ENCODE data around the gene NKAPL. TPM values are rescaled to one million over a fixed set of nuclear protein-coding genes. Genes with fewer than 3 reads are reported as not detected.

Gene NKAPL
- total RNA-seq, 3 donors from 2014 or later, result 1.6 to 2.9 (median 2.3) TPM

GRCh38 chr6:28267695-28268059, 8.6 kb downstream of the NKAPL start:
- H3K36me3 ChIP-seq, result no peaks in the 10 kb centered on the region
- H3K27me3 ChIP-seq, result no peaks in the 10 kb centered on the region
- peak overlapping the region; percentile 74 to 90 (median 75) for H3K4me3 ChIP-seq
- TF ChIP-seq POLR2A (IDR thresholded peaks at IDR 0.05), result no peak
- TF ChIP-seq, protein P1, sequence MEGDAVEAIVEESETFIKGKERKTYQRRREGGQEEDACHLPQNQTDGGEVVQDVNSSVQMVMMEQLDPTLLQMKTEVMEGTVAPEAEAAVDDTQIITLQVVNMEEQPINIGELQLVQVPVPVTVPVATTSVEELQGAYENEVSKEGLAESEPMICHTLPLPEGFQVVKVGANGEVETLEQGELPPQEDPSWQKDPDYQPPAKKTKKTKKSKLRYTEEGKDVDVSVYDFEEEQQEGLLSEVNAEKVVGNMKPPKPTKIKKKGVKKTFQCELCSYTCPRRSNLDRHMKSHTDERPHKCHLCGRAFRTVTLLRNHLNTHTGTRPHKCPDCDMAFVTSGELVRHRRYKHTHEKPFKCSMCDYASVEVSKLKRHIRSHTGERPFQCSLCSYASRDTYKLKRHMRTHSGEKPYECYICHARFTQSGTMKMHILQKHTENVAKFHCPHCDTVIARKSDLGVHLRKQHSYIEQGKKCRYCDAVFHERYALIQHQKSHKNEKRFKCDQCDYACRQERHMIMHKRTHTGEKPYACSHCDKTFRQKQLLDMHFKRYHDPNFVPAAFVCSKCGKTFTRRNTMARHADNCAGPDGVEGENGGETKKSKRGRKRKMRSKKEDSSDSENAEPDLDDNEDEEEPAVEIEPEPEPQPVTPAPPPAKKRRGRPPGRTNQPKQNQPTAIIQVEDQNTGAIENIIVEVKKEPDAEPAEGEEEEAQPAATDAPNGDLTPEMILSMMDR (IDR thresholded peaks at IDR 0.05), result no peak
- TF ChIP-seq POLR2AphosphoS5 (IDR thresholded peaks at IDR 0.05), result no peak
- DNase-seq (ENCODE audit: low spot score in 2 of 2), result no peak
- H3K27ac ChIP-seq, result peak overlapping the region; percentile 91 to 96
- H3K4me1 ChIP-seq, result peaks cover 0 to 9% of the 10 kb centered on the region in 2 donors
- intact Hi-C loops (cut with DNase I; ENCODE audit: low total_unique reads), result no loop called here
- no peaks in the 10 kb centered on the region for H3K9me3 ChIP-seq

DNA sequence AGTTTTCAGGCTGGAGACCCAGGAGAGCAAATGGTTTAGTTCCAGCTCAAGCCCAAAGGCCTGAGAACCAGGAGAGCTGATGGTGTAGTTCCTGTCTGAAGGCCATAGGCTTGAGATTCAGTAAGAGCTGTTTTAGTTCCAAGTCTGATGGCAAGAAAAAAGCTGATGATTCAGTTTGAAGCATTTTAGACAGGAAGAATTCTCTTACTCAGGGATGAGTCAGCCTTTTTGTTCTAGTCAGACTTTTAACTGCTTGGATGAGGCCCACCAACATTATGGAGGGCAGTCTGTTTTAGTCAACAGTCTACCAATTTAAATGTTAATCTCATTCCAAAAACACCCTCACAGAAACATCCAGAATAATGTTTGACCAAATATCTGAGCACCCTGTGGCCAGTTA, 10.4 kb downstream of the NKAPL start:
- Histone ChIP-seq H3K4me1 (peaks cover 0 to 9% of the 10 kb centered on the region in 2 donors), H3K4me3 (no peak overlapping the region), H3K27ac (no peak overlapping the region), H3K9me3 (no peaks in the 10 kb centered on the region), H3K36me3 (no peaks in the 10 kb centered on the region), H3K27me3 (no peaks in the 10 kb centered on the region)
- TF ChIP-seq POLR2AphosphoS5 (IDR thresholded peaks at IDR 0.05) (no peak), POLR2A (IDR thresholded peaks at IDR 0.05) (no peak)
- TF ChIP-seq, protein P1 (IDR thresholded peaks at IDR 0.05), result no peak
- DNase-seq (ENCODE audit: low spot score in 2 of 2), result no peak
- intact Hi-C loops (cut with DNase I; ENCODE audit: low total_unique reads), result no loop called here

GRCh38 chr6:28274888-28275287, 15.8 kb downstream of the NKAPL start:
- Histone ChIP-seq H3K4me1 (no peaks in the 10 kb centered on the region), H3K27me3 (no peaks in the 10 kb centered on the region), H3K9me3 (no peaks in the 10 kb centered on the region), H3K27ac (no peak overlapping the region), H3K4me3 (no peak overlapping the region), H3K36me3 (no peaks in the 10 kb centered on the region)
- intact Hi-C loops (cut with DNase I; ENCODE audit: low total_unique reads), result loop anchor here (10.0 kb wide), 1 partner anchor 750 kb away; no protein-coding TSS in a partner anchor
- TF ChIP-seq POLR2AphosphoS5 (IDR thresholded peaks at IDR 0.05), result no peak
- TF ChIP-seq POLR2A (IDR thresholded peaks at IDR 0.05), result no peak
- TF ChIP-seq, protein P1 (IDR thresholded peaks at IDR 0.05), result no peak
- no peak for DNase-seq (ENCODE audit: low spot score in 2 of 2)

DNA sequence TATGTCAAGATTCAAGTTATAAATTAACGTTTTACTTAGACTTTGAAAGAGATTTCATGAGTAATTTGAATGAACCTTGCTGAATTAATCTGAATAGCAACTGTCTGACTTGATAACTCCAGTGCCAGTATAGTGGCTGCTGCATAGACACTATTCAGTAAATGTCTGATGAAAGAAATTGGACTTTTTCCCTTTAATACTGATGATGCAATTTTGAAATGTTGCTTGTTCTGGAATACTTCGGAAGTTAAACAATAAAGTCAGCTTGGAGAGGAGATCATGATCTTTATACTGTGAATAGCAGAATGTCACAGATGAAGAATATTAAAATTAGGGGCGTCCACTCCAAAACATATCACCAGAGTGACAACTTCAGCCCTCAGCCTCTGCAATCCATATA, 18.6 kb downstream of the NKAPL start:
- no peaks in the 10 kb centered on the region for H3K9me3 ChIP-seq
- TF ChIP-seq POLR2A (IDR thresholded peaks at IDR 0.05) (no peak), POLR2AphosphoS5 (IDR thresholded peaks at IDR 0.05) (no peak)
- TF ChIP-seq, protein P1 (IDR thresholded peaks at IDR 0.05), result no peak
- no peaks in the 10 kb centered on the region for H3K4me1 ChIP-seq
- intact Hi-C loops (cut with DNase I; ENCODE audit: low total_unique reads), result loop anchor here (1.0 to 10.0 kb wide), 2 partner anchors 7 to 753 kb away; no protein-coding TSS in a partner anchor
- H3K27me3 ChIP-seq, result no peaks in the 10 kb centered on the region
- no peak overlapping the region for H3K4me3 ChIP-seq
- H3K27ac ChIP-seq, result no peak overlapping the region
- no peak for DNase-seq (ENCODE audit: low spot score in 2 of 2)
- H3K36me3 ChIP-seq, result no peaks in the 10 kb centered on the region

DNA sequence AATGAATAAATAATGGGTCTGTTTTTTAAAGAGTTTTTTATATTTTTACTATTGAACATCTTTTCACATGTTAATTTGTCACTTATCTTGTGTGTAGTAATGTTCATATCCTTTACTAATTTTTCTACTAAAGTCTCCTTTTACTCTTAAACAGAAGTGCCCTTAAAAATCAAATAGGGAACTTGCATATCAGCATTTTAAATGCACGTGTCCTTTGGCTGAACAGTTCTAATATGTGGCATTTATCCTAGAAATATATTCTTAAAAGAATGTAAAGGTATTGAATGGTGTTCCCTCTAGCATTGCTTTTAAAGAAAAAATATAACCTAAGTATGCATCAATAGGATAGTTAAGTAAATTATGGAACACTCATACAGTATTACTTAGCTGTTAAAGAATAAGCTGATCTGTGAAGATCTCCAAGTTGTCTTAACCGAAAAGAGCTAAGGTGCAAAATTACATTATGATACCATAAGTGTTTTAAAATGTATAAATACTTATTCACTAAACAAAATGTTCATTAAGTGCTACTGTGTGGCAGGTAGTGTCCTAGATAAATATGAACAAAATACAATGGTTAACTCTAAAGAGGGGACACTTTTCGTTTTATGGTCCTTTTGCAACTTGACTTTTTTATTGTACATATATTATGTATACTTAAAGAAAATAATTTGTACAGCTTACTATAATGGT, 21.6 kb downstream of the NKAPL start:
- Histone ChIP-seq H3K9me3 (no peaks in the 10 kb centered on the region), H3K4me1 (no peaks in the 10 kb centered on the region), H3K36me3 (no peaks in the 10 kb centered on the region), H3K27ac (no peak overlapping the region), H3K27me3 (no peaks in the 10 kb centered on the region), H3K4me3 (peak overlapping the region; percentile 53 to 72 (median 71))
- no peak for TF ChIP-seq POLR2A (IDR thresholded peaks at IDR 0.05)
- TF ChIP-seq POLR2AphosphoS5 (IDR thresholded peaks at IDR 0.05), result no peak
- TF ChIP-seq, protein P1 (IDR thresholded peaks at IDR 0.05), result no peak
- intact Hi-C loops (cut with DNase I; ENCODE audit: low total_unique reads), result no loop called here
- no peak for DNase-seq (ENCODE audit: low spot score in 2 of 2)
